ENCODE measurements around the gene FAM174C.

DNA sequence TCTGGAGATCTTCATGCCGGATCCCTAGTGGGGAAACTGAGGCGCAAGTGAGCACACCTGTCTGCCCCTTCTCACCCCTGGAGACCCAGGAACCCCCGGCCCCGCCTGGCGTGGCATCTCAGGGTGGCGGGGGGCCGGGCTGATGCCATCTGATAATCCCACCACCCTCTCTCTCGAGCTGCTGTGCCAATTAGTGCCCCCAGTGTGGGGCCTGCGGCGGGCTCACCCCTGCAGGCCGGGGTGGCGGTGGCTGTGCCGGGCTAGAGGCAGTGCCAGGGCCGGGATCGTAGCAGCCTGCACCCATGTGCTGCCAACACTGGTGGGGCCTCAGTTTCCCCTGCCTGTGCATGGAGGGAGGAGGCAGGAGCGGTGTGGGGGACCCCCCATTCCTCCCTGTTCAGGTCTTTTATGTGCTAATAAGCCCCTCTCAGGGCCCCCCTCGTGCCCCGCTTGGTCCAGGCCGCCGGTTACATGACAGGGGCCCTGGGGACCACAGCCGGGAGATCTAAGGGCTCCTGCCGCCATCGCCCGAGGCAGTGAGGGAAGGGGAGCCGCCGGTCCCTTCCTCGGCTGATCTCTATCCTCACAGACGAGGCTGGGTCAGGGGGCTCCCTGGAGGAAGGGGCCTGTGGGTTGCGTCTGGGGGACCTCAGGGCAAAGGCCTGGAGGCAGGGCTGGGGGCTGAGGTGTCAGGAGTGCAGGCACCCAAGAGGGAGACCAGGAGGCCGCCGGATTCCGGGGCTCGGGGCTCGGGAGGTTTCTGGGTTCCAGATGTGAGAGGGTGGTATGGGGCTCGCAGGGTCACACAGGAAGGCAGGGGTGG lies 18.7 kb downstream of the FAM174C start:
- TF ChIP-seq CTCF (IDR thresholded peaks at IDR 0.05) (no peak), POLR2A (IDR thresholded peaks at IDR 0.05) (no peak), EP300 (IDR thresholded peaks at IDR 0.05) (no peak)
